Peyer's patch (tissue), 4 donors: ENCODE data around the gene TMEM63A.

Experiments used
- CTCF ChIP-seq, 6 experiments: fragments of 450-650 bp in 4 of 6; fragments of 200-600 bp in 2 of 6; sonication (generic) in 1 of 6; IDR thresholded peaks; one replicate each; pipeline ENCODE4 v1.5.1; 2017 to 2019; ENCODE audit warnings: antibody characterized with exemption in 6 of 6, mild to moderate bottlenecking in 3 of 6, moderate library complexity in 1 of 6
- POLR2A ChIP-seq, 2 donors: fragments of 450-650 bp; IDR thresholded peaks; one replicate each; pipeline ENCODE4 v1.5.1; 2017; ENCODE audit warnings: antibody characterized with exemption in 2 of 2, mild to moderate bottlenecking in 2 of 2, moderate library complexity in 2 of 2

GRCh38 chr1:225830841-225831240 lies 51.3 kb downstream of the TMEM63A start:
- no peak for TF ChIP-seq POLR2A (IDR thresholded peaks at IDR 0.05)
- TF ChIP-seq CTCF (IDR thresholded peaks at IDR 0.05) = no peak
